Measurements from ENCODE around the gene MON1A. TPM values are rescaled to one million over a fixed set of nuclear protein-coding genes. Genes with fewer than 3 reads are reported as not detected.
"Not testable (repeated sequence)": the region's sequence is repeated elsewhere in the genome, so short reads cannot be mapped to it uniquely, and the experiment has no call there.

The MON1A gene
- total and polyA plus RNA-seq, 12 donors: 10.6 to 21.9 (median 14.1) TPM

DNA sequence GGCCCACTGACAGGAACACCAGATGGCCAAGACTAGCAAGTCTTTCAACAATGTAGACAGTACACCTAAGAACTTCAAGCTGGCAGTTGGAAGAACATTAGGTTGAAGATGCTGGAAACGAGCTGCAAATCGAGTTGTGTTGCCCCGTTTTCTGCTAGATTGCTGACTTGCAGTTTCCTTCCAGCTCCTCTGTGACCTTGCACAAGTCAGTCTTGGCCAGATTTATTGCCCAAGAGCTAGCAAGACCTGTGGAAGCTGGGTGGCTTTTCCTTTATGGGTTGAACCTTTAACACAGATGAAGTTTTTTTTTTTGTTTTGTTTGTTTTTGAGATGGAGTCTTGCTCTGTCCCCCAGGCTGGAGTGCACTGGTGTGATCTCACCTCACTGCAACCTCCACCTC, 7.5 kb upstream of the MON1A start:
- Histone ChIP-seq H3K4me1 (replicated peaks in 1 of 2) (peaks cover 8 to 23% of the 10 kb centered on the region in 2 donors), H3K36me3 (replicated peaks in 1 of 2) (no peaks in the 10 kb centered on the region), H3K27me3 (no peaks in the 10 kb centered on the region), H3K4me3 (no peak overlapping the region), H3K27ac (peak overlapping the region in 1 of 5 donors; percentile 1), H3K9me3 (replicated peaks in 1 of 3) (no peaks in the 10 kb centered on the region)
- no peak for TF ChIP-seq POLR2A (IDR thresholded peaks at IDR 0.05)
- no peak for TF ChIP-seq CTCF (IDR thresholded peaks at IDR 0.05)
- 4 to 10% (median 5%) methylated on average over 3 of the region's 3 CpGs for WGBS, 4 donors
- peak in 6 of 7 donors; percentile 43 to 71 (median 58) for DNase-seq
- intact Hi-C loops (cut with DNase I): no loop called here

- H3K9me3 ChIP-seq (replicated peaks in 1 of 3); H3K27me3 ChIP-seq; H3K27ac ChIP-seq; H3K36me3 ChIP-seq (replicated peaks in 1 of 2); DNase-seq; intact Hi-C loops (cut with DNase I); H3K4me3 ChIP-seq: not testable (repeated sequence)
- H3K4me1 ChIP-seq (replicated peaks in 1 of 2): peaks cover 5 to 27% of the 10 kb centered on the region in 2 donors
- whole genome bisulfite sequencing, 4 donors: 86 to 93% (median 91%) methylated on average over 15 of the region's 15 CpGs
These were observed 2.7 kb upstream of the MON1A start for GRCh38 chr3:49932281-49932680.

DNA sequence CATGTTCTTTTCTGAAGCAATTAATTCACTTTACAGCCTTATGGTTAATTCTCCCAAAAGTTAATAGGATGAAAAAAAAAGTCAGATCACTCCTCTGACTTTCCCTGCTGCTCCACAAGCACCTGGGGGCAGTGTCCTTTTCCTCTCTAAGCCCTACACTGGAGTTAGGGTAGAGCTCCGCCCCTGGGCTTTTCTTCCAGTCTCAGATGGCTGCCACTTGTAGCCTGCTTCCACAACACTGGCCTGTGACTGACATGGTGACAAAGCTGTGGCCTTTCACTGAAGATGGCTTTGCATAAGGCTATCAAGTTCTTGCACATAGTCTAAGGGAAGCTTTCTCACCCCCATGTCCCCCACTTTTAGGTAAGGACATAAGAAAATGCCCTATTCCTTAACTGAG, 1.3 kb upstream of the MON1A start:
- H3K4me3 ChIP-seq: no peak overlapping the region
- H3K4me1 ChIP-seq (replicated peaks in 1 of 2): peaks cover 0 to 21% of the 10 kb centered on the region in 2 donors
- H3K27ac ChIP-seq: no peak overlapping the region
- WGBS, 4 donors: 77 to 92% (median 83%) methylated on average over 1 of the region's 1 CpG
- TF ChIP-seq POLR2A (IDR thresholded peaks at IDR 0.05) (no peak), CTCF (IDR thresholded peaks at IDR 0.05) (no peak)
- intact Hi-C loops (cut with DNase I): no loop called here
- H3K27me3 ChIP-seq: no peaks in the 10 kb centered on the region
- peak in 1 of 7 donors; percentile 36 for DNase-seq
- H3K9me3 ChIP-seq (replicated peaks in 1 of 3): no peaks in the 10 kb centered on the region
- no peaks in the 10 kb centered on the region for H3K36me3 ChIP-seq (replicated peaks in 1 of 2)

DNA sequence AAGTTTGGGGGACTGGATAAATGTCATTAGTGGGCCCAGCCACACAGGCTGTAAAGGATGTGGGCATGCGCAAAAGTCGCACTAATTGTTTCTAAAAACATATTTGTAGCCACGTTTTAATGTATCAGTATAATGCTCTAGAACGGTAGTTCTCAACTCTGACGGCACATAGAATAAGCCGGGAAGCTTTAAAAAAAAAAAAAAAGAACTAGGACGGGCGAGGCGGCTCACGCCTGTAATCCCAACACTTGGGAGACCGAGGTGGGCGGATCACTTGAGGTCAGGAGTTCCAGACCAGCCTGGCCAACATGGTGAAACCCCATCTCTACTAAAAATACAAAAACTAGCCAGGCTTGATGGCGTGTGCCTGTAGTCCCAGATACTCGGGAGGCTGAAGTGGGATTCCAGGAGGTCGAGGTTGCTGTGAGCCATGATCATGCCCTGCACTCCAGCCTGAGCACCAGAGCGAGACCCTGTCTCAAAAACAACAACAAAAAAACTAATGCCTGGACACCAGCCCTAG, 618 bp upstream of the MON1A start:
- Histone ChIP-seq H3K4me1 (replicated peaks in 1 of 2) (peaks cover 0 to 21% of the 10 kb centered on the region in 2 donors), H3K36me3 (replicated peaks in 1 of 2) (no peaks in the 10 kb centered on the region), H3K4me3 (peak overlapping the region in 2 of 4 donors; percentile 66 to 91), H3K9me3 (replicated peaks in 1 of 3) (no peaks in the 10 kb centered on the region), H3K27me3 (no peaks in the 10 kb centered on the region), H3K27ac (peak overlapping the region in 4 of 5 donors; percentile 55 to 88 (median 72))
- intact Hi-C loops (cut with DNase I): no loop called here
- no peak for TF ChIP-seq CTCF (IDR thresholded peaks at IDR 0.05)
- TF ChIP-seq POLR2A (IDR thresholded peaks at IDR 0.05): no peak
- 44 to 63% (median 54%) methylated on average over 16 of the region's 16 CpGs for WGBS, 4 donors
- no peak for DNase-seq

- Histone ChIP-seq H3K36me3 (replicated peaks in 1 of 2) (no peaks in the 10 kb centered on the region), H3K9me3 (replicated peaks in 1 of 3) (no peaks in the 10 kb centered on the region), H3K4me1 (replicated peaks in 1 of 2) (peaks cover 0 to 21% of the 10 kb centered on the region in 2 donors), H3K27me3 (no peaks in the 10 kb centered on the region), H3K4me3 (no peak overlapping the region), H3K27ac (no peak overlapping the region)
- TF ChIP-seq POLR2A (IDR thresholded peaks at IDR 0.05): no peak
- TF ChIP-seq CTCF (IDR thresholded peaks at IDR 0.05): no peak
- intact Hi-C loops (cut with DNase I): no loop called here
- peak in 1 of 7 donors; percentile 19 for DNase-seq
- 69 to 75% (median 72%) methylated on average over 3 to 5 of the region's 5 CpGs for WGBS, 4 donors
These were observed 1.1 kb downstream of the MON1A start for GRCh38 chr3:49928481-49929017.
